A549 (cell line): Measurements from ENCODE around the gene ADARB2.

ENCODE experiments used
- CBX2 ChIP-seq: fragments of 200-600 bp; sonication (generic); IDR thresholded peaks from 2 replicates; pipeline ENCODE4 v1.6.1; 2016; ENCODE audit warnings: low read depth, mild to moderate bottlenecking, borderline replicate concordance
- CHD4 ChIP-seq: fragments of 200-600 bp; sonication (generic); IDR thresholded peaks from 2 replicates; pipeline ENCODE4 v1.6.1; 2016; ENCODE audit warnings: antibody characterized with exemption, mild to moderate bottlenecking, borderline replicate concordance
- CTCF ChIP-seq: fragments of >200 bp; sonication (Bioruptor Twin); formaldehyde crosslinking; IDR thresholded peaks from 3 replicates; pipeline ENCODE4 v1.5.1; 2016
- ELK1 ChIP-seq: fragments of 150-350 bp; IDR thresholded peaks from 2 replicates; pipeline ENCODE4 v1.6.1; 2014; ENCODE audit warnings: low read depth, mild to moderate bottlenecking, low read length
- FOXS1 ChIP-seq: fragments of 250-450 bp; sonication (Bioruptor Pico); IDR thresholded peaks from 2 replicates; pipeline ENCODE4 v1.5.0; 2020; ENCODE audit warnings: mild to moderate bottlenecking, moderate library complexity
- HES2 ChIP-seq: fragments of >200 bp; sonication (Bioruptor Twin); formaldehyde crosslinking; IDR thresholded peaks from 2 replicates; pipeline ENCODE4 v1.6.1; 2016
- HOXA7 ChIP-seq: fragments of 250-450 bp; sonication (Bioruptor Pico); IDR thresholded peaks from 2 replicates; pipeline ENCODE4 v1.5.0; 2020; ENCODE audit warnings: mild to moderate bottlenecking, moderate library complexity
- KDM1A ChIP-seq: fragments of 200-600 bp; sonication (generic); IDR thresholded peaks from 2 replicates; pipeline ENCODE4 v1.6.1; 2016; ENCODE audit warnings: low read depth, mild to moderate bottlenecking
- MAX ChIP-seq: IDR thresholded peaks from 2 replicates; pipeline ENCODE4 v1.6.1; 2012
- MYC ChIP-seq: IDR thresholded peaks from 2 replicates; pipeline ENCODE4 v1.6.1; 2012; ENCODE audit warnings: mild to moderate bottlenecking, inconsistent platforms, low read length, improper control_type of control experiment, borderline replicate concordance
- POLR2A ChIP-seq: IDR thresholded peaks from 2 replicates; pipeline ENCODE4 v1.6.1; 2012; ENCODE audit warnings: mild to moderate bottlenecking, low read length
- REST ChIP-seq: fragments of 200-600 bp; sonication (generic); IDR thresholded peaks from 2 replicates; pipeline ENCODE4 v1.6.1; 2016; ENCODE audit warnings: antibody characterized with exemption, mild to moderate bottlenecking, moderate library complexity
- RNF2 ChIP-seq: fragments of 200-600 bp; sonication (generic); IDR thresholded peaks from 2 replicates; pipeline ENCODE4 v1.6.1; 2016; ENCODE audit warnings: low read depth, mild to moderate bottlenecking, antibody characterized with exemption, moderate library complexity, borderline replicate concordance
- SMC3 ChIP-seq: fragments of >200 bp; sonication (Bioruptor Twin); formaldehyde crosslinking; IDR thresholded peaks from 3 replicates; pipeline ENCODE4 v1.6.1; 2018; ENCODE audit warnings: inconsistent platforms

- TF ChIP-seq CBX2 = no peak
- no peak for TF ChIP-seq CHD4
- TF ChIP-seq CTCF = no peak
- no peak for TF ChIP-seq SMC3
- no peak for TF ChIP-seq FOXS1
- TF ChIP-seq KDM1A = no peak
- no peak for TF ChIP-seq REST
- no peak for TF ChIP-seq POLR2A
- no peak for TF ChIP-seq ELK1
- no peak for TF ChIP-seq MAX
- TF ChIP-seq RNF2 = no peak
- no peak for TF ChIP-seq MYC
- TF ChIP-seq HES2 = no peak
- no peak for TF ChIP-seq HOXA7 (CRISPR knock-in tag)
Measured at GRCh38 chr10:1517684-1518083, 219.6 kb downstream of the ADARB2 start.
